Measurements from ENCODE around the gene RNF39.

DNA sequence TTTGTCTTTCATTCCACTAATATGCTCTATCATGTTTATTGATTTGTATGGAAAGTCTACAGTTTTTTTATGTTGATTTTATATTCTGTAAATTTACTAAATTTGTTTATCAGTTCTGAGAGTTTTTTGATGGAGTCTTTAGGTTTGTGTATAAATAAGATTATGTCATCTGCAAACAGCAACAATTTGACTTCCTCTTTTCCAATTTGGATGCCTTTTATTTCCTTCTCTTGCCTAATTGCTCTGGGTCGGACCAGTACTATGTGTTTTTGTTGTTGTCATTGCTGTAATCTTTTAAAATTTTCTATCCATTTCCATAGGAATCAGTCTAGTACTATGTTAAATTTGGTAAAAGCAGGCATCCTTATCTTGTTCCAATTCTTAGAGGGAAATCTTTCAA, 46.0 kb downstream of the RNF39 start:
- TF ChIP-seq POLR2AphosphoS5 (IDR thresholded peaks at IDR 0.05; ENCODE audit: borderline replicate concordance, low read depth, low read length) (no peak), EZH2 (IDR thresholded peaks at IDR 0.05) (no peak)

Measured in SK-N-MC (cell line).